ENCODE results near the gene KMT2E.

KMT2E gene

GRCh38 chr7:105133986-105134655 lies 120.1 kb downstream of the KMT2E start:
- no peak for DNase-seq

- no peak for DNase-seq
These were observed 122.2 kb downstream of the KMT2E start for GRCh38 chr7:105136221-105136620.

GRCh38 chr7:105137898-105138297 lies 123.9 kb downstream of the KMT2E start:
- DNase-seq = no peak

GRCh38 chr7:105139381-105139780 lies 125.4 kb downstream of the KMT2E start:
- no peak for DNase-seq

DNA sequence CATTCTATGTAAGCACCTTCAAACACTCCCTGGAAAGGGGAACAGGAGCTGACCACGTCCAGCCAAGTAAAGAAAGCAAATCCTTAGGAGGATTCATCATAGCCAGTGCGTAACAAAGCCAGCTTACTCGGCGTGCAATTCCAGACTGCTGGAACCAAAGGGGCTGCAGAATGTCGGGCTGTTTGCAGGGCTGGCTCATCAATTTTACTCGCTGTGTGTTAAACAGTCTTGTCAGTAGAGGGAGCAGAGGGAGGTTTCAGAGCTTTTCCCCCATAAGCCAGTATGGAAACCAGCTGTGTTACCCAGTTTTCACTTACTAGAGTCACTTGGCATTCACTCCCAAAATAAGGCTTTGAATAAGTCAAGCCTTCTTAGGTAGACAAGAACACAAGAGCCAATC lies 127.1 kb downstream of the KMT2E start:
- no peak for DNase-seq

GRCh38 chr7:105149827-105150226 lies 135.8 kb downstream of the KMT2E start:
- no peak for DNase-seq

- DNase-seq = no peak
These were observed 137.1 kb downstream of the KMT2E start for GRCh38 chr7:105151152-105151551.

DNA sequence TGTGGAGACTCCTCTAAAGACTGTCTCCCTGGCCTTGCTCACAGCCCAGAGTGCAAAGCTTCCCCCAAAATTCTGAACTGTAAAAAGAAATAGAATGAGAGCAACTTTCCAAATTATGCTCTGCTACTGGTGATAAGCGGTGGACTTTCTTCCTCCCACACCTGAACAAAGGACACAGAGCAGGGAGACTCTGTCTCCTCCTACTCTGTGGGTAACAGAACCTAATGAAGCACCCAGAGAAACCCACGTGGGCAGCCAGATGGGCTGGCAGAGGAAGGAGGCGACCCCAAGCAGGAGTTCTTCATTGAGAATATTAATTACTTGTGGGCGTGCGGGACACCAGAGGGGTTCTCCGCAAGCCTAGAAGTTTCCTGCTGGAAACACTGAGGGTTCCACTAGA lies 139.5 kb downstream of the KMT2E start:
- no peak for DNase-seq

GRCh38 chr7:105154084-105154483 lies 140.1 kb downstream of the KMT2E start:
- no peak for DNase-seq

DNA sequence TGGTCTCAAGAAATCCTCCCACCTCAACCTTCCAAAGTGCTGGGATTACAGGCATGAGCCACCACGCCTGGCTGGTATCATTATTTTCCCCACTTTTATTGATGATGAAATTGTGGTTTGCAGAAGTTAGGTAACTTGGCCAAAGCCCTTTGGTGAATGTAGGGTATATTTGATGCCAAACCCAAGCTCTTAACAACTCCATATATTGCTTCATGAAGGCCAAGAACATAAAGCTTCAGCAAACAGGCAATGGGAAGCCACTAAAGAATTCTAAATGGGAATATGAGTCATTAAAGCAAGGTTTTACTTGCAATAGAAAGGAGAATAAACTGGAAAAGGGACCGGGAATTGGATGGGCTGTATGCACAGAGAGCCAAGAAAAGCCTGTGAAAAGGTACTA lies 142.7 kb downstream of the KMT2E start:
- no peak for DNase-seq

GRCh38 chr7:105157278-105157677 lies 143.3 kb downstream of the KMT2E start:
- no peak for DNase-seq

GRCh38 chr7:105161366-105161765 lies 147.4 kb downstream of the KMT2E start:
- DNase-seq = no peak

Data from stimulated activated CD4-positive, alpha-beta T cell treated with anti-CD3 and anti-CD28 coated beads, Interleukin-1b, Interleukin-23, amount 100 ng/mL, for 48 hours (primary cell).